ENCODE measurements around the gene HLA-F. TPM values are rescaled to one million over a fixed set of nuclear protein-coding genes. Genes with fewer than 3 reads are reported as not detected.

HLA-F gene
- polyA plus RNA-seq, 2 of the 4 experiments (the other 2 are of a cell fraction) = 2.7 to 4.5 TPM

DNA sequence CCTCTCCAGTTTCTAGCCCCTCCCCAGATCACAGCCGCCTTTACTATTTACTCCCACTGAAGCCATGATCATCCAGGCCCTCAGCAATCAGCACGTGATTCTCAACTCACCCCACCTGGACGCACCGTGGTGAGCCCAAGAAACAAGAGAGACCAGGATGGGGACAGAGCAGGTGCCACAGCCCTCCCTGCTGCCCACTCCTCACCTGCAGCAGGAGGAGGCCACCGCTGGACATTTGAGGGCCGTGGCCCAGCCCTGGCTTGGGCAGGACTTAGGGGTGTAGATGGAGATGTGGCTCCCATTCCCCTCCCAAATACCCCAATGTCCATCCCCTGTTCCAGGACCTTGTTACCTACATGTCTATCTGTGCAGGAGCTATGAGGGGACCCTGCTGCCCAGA is 20.3 kb downstream of the HLA-F start:
- Histone ChIP-seq H3K4me1 (no peaks in the 10 kb centered on the region), H3K27ac (no peak overlapping the region), H3K4me2 (no peak overlapping the region), H3K4me3 (no peak overlapping the region), H3K9me3 (no peaks in the 10 kb centered on the region)
- no peak for FAIRE-seq
- DNase-seq (ENCODE audit: low read depth in 1 of 2, low spot score in 1 of 2) = no peak
- 79% methylated on average over 6 of the region's 6 CpGs for WGBS (ENCODE audit: missing lambda C conversion rate)
- no peak for TF ChIP-seq MYC (IDR thresholded peaks at IDR 0.05; ENCODE audit: borderline replicate concordance, low read length)
- TF ChIP-seq HDAC2 (IDR thresholded peaks at IDR 0.05) = no peak
- TF ChIP-seq JUNB (IDR thresholded peaks at IDR 0.05) = no peak
- no peak for TF ChIP-seq ZC3H11A (IDR thresholded peaks at IDR 0.05)
- TF ChIP-seq GATA3 (IDR thresholded peaks at IDR 0.05; ENCODE audit: borderline replicate concordance) = no peak
- TF ChIP-seq FOSL2 (IDR thresholded peaks at IDR 0.05) = no peak
- TF ChIP-seq FOSL2 (CRISPR knock-in tag; IDR thresholded peaks at IDR 0.05) = no peak
- TF ChIP-seq, protein P1, sequence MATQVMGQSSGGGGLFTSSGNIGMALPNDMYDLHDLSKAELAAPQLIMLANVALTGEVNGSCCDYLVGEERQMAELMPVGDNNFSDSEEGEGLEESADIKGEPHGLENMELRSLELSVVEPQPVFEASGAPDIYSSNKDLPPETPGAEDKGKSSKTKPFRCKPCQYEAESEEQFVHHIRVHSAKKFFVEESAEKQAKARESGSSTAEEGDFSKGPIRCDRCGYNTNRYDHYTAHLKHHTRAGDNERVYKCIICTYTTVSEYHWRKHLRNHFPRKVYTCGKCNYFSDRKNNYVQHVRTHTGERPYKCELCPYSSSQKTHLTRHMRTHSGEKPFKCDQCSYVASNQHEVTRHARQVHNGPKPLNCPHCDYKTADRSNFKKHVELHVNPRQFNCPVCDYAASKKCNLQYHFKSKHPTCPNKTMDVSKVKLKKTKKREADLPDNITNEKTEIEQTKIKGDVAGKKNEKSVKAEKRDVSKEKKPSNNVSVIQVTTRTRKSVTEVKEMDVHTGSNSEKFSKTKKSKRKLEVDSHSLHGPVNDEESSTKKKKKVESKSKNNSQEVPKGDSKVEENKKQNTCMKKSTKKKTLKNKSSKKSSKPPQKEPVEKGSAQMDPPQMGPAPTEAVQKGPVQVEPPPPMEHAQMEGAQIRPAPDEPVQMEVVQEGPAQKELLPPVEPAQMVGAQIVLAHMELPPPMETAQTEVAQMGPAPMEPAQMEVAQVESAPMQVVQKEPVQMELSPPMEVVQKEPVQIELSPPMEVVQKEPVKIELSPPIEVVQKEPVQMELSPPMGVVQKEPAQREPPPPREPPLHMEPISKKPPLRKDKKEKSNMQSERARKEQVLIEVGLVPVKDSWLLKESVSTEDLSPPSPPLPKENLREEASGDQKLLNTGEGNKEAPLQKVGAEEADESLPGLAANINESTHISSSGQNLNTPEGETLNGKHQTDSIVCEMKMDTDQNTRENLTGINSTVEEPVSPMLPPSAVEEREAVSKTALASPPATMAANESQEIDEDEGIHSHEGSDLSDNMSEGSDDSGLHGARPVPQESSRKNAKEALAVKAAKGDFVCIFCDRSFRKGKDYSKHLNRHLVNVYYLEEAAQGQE (IDR thresholded peaks at IDR 0.05) = no peak
- TF ChIP-seq, protein P2, sequence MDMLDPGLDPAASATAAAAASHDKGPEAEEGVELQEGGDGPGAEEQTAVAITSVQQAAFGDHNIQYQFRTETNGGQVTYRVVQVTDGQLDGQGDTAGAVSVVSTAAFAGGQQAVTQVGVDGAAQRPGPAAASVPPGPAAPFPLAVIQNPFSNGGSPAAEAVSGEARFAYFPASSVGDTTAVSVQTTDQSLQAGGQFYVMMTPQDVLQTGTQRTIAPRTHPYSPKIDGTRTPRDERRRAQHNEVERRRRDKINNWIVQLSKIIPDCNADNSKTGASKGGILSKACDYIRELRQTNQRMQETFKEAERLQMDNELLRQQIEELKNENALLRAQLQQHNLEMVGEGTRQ (IDR thresholded peaks at IDR 0.05) = no peak
- no peak for TF ChIP-seq ZFP36 (IDR thresholded peaks at IDR 0.05; ENCODE audit: borderline replicate concordance, partially characterized antibody)
- TF ChIP-seq HEYL (CRISPR knock-in tag; IDR thresholded peaks at IDR 0.05) = no peak
- TF ChIP-seq, protein P3, sequence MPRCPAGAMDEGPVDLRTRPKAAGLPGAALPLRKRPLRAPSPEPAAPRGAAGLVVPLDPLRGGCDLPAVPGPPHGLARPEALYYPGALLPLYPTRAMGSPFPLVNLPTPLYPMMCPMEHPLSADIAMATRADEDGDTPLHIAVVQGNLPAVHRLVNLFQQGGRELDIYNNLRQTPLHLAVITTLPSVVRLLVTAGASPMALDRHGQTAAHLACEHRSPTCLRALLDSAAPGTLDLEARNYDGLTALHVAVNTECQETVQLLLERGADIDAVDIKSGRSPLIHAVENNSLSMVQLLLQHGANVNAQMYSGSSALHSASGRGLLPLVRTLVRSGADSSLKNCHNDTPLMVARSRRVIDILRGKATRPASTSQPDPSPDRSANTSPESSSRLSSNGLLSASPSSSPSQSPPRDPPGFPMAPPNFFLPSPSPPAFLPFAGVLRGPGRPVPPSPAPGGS (IDR thresholded peaks at IDR 0.05) = no peak
- no peak for TF ChIP-seq ATOH8 (CRISPR knock-in tag; IDR thresholded peaks at IDR 0.05; ENCODE audit: low read depth)
- no peak for TF ChIP-seq RCOR1 (IDR thresholded peaks at IDR 0.05; ENCODE audit: low read depth, low read length)
- no peak for TF ChIP-seq RARB (CRISPR knock-in tag; IDR thresholded peaks at IDR 0.05)
- TF ChIP-seq NR3C1 (IDR thresholded peaks at IDR 0.05) = no peak
- TF ChIP-seq, protein P4, sequence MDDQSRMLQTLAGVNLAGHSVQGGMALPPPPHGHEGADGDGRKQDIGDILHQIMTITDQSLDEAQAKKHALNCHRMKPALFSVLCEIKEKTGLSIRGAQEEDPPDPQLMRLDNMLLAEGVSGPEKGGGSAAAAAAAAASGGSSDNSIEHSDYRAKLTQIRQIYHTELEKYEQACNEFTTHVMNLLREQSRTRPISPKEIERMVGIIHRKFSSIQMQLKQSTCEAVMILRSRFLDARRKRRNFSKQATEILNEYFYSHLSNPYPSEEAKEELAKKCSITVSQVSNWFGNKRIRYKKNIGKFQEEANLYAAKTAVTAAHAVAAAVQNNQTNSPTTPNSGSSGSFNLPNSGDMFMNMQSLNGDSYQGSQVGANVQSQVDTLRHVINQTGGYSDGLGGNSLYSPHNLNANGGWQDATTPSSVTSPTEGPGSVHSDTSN (IDR thresholded peaks at IDR 0.05) = no peak
- TF ChIP-seq CHD2 (IDR thresholded peaks at IDR 0.05; ENCODE audit: low read length, partially characterized antibody) = no peak
- no peak for TF ChIP-seq TFCP2L1 (CRISPR knock-in tag; IDR thresholded peaks at IDR 0.05)
- TF ChIP-seq NPAS2 (CRISPR knock-in tag; IDR thresholded peaks at IDR 0.05; ENCODE audit: borderline replicate concordance) = no peak
- TF ChIP-seq E2F6 (IDR thresholded peaks at IDR 0.05; ENCODE audit: borderline replicate concordance, low read depth) = no peak
- ATAC-seq = no peak
- CTCF ChIA-PET = interaction anchor here (0.7 to 2.7 kb wide), 5 partner anchors 10 to 254 kb away, joined by 3 to 9 read pairs (median 3); no protein-coding TSS in a partner anchor
- POLR2A ChIA-PET = no interaction called here
